Small intestine (tissue), 7 donors: Measurements from ENCODE around the gene IL4R. TPM values are rescaled to one million over a fixed set of nuclear protein-coding genes. Genes with fewer than 3 reads are reported as not detected.

ENCODE experiments used
- DNase-seq, 2 donors: peaks; one replicate each; pipeline versions ENCODE4 v3.0.0 to v3.0.0-alpha.2; 2013
- FAIRE-seq: peaks from 2 replicates; lab custom pipeline; 2012; peaks lifted over from hg19 to GRCh38; lab: Jason Lieb, UNC
- H3K27ac ChIP-seq, 3 donors: one replicate each; pipeline ENCODE4 v1.5.1; 2013; ENCODE audit warnings: low read length in 2 of 3, mild to moderate bottlenecking in 2 of 3, control low read depth in 1 of 3, inconsistent platforms in 1 of 3, low read depth in 1 of 3, moderate library complexity in 1 of 3
- H3K27me3 ChIP-seq, 3 donors: one replicate each; pipeline ENCODE4 v1.6.1; 2013; ENCODE audit warnings: low read length in 3 of 3, inconsistent platforms in 1 of 3; ENCODE audit not compliant: control insufficient read depth in 3 of 3, insufficient read depth in 3 of 3
- H3K36me3 ChIP-seq, 3 donors: one replicate each; pipeline ENCODE4 v1.6.1; 2013; ENCODE audit warnings: low read length in 3 of 3, inconsistent platforms in 1 of 3, low read depth in 1 of 3, mild to moderate bottlenecking in 1 of 3, moderate library complexity in 1 of 3; ENCODE audit not compliant: control insufficient read depth in 3 of 3, insufficient read depth in 2 of 3
- H3K4me1 ChIP-seq, 3 donors: one replicate each; pipeline ENCODE4 v1.6.1; 2013; ENCODE audit warnings: low read length in 2 of 3, inconsistent platforms in 1 of 3, low read depth in 1 of 3, mild to moderate bottlenecking in 1 of 3, moderate library complexity in 1 of 3; ENCODE audit not compliant: control insufficient read depth in 3 of 3, insufficient read depth in 2 of 3
- H3K4me3 ChIP-seq, 3 donors: one replicate each; pipeline ENCODE4 v1.5.1; 2013; ENCODE audit warnings: low read length in 3 of 3, control low read depth in 1 of 3, inconsistent platforms in 1 of 3, low read depth in 1 of 3, mild to moderate bottlenecking in 1 of 3, moderate library complexity in 1 of 3
- H3K9me3 ChIP-seq, 2 donors: one replicate each; pipeline ENCODE4 v1.6.1; 2013; ENCODE audit warnings: low read depth in 1 of 2, low read length in 1 of 2; ENCODE audit not compliant: control insufficient read depth in 2 of 2, insufficient read depth in 1 of 2
- WGBS, 3 donors: extraction: QIAGEN DNeasy Blood & Tissue Kit; methylation state at CpG; one replicate each; pipeline ENCODE4 v1.1.7; 2013; 5-methylcytosine and 5-hydroxymethylcytosine counted together
- polyA plus RNA-seq, 4 donors: library from polyadenylated mRNA; stranded (reverse) in 3 of 4; unstranded in 1 of 4; fragments of 200-250 nt in 3 of 4; fragments of 120-200 nt in 1 of 4; gene quantifications; one replicate each; pipeline versions ENCODE4 v1.2.1 to v1.2.3, GENCODE V29; 2013
- donor health status: healthy with polysubstance abuse.
- donor health status: control.
- donor health status: control.
- donor health status: Bipolar disorder and iron deficiency.
- donor health status: healthy.

The IL4R gene
- polyA plus RNA-seq, 4 donors, result 28.1 to 32.7 (median 30.4) TPM

GRCh38 chr16:27320261-27321012 is 6.7 kb downstream of the IL4R start:
- no peak for DNase-seq
- Histone ChIP-seq H3K9me3 (no peaks in the 10 kb centered on the region), H3K4me3 (no peak overlapping the region), H3K27me3 (no peaks in the 10 kb centered on the region), H3K27ac (peak overlapping the region in 1 of 3 donors; percentile 33), H3K4me1 (peaks cover 4 to 31% (median 11%) of the 10 kb centered on the region in 3 donors), H3K36me3 (peaks cover 0 to 32% (median 0%) of the 10 kb centered on the region in 3 donors)
- FAIRE-seq, result no peak
- 79 to 88% (median 84%) methylated on average over 12 of the region's 12 CpGs for WGBS, 3 donors

DNA sequence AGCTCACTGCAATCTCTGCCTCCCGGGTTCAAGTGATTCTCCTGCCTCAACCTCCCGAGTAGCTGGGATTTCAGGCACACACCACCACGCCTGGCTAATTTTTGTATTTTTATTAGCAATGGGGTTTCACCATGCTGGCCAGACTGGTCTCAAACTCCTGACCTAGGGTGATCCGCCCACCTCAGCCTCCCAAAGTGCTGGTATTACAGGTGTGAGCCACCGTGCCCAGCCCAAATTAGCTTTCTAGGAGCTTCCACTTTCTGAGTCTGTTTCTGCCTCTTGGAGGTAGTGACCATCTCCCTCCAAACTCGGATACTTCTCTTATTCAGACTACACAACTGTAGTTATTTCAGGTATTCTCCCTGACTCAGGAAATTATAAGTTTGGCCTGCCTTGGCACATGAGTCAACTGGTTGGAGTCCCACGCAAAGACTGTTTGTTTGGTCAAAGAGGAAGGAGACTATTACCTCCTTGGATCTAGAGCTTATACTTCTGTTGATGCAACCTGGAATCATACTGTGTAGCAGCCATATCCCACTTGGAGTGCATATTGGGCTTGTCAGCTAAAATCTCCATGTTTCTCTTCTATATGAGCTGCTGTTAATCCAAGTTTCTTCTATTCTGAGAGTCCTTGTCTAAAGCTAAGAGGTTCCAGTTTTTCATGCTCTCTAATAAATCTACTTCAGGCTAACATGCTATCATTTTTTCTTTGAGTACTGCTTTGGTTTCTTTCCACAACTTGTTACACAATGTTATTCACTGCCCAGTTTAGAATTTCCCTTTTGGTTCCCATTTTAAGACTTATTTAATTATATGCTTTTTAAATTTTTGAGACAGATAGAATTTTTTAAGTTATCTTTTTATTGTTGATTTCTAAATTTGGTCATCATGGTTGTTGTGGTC is 7.5 kb downstream of the IL4R start:
- 86 to 95% (median 94%) methylated on average over 7 of the region's 7 CpGs for WGBS, 3 donors
- FAIRE-seq (no peak), DNase-seq (no peak)
- Histone ChIP-seq H3K4me3 (no peak overlapping the region), H3K9me3 (no peaks in the 10 kb centered on the region), H3K36me3 (peaks cover 0 to 29% (median 0%) of the 10 kb centered on the region in 3 donors), H3K4me1 (peaks cover 5 to 30% (median 16%) of the 10 kb centered on the region in 3 donors), H3K27ac (peak overlapping the region in 1 of 3 donors; percentile 62), H3K27me3 (no peaks in the 10 kb centered on the region)

DNA sequence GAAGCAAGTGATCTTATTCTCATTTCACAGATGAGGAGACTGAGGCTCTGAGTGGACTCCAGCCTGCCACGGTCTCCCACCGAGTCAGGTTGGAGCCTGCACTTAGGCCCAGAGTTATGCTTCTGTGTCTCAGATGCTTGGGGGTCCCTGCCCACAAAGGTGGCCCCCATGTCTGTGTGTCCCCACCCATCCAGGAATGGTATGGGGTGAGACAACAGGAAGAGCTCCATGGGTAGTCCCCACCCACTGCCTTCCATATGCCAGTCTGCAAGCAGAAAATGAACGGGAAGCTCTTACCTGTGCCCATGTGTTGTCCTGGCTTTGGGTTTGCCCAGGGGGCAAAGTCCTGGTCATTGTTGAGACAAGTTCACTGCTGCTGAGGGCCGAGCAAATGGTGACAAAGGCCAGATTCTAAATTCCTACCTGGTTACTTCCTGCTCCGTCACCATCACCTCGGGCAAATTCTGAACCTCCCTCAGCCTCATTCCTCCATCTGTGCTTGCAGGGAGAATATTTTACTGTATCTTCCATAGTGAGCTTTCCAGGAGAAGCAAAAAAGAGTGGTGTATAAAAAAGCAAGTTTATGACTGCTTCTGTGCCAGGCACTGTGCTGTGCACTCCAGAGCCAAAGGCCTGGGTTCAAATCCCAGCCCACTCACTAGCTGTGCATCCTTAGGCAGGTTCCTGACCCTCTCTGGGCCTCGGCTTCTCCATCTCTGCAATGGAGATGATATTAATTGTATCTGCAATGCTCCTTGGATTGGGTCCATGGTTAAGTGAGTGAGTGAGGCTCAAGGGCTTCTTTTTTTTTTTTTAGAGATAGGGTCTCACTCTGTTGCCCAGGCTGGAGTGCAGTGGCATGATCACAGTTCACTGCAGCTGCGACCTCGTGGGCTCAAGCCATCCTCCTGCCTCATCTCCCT is 9.3 kb downstream of the IL4R start:
- 55 to 75% (median 56%) methylated on average over 9 of the region's 9 CpGs for WGBS, 3 donors
- no peaks in the 10 kb centered on the region for H3K27me3 ChIP-seq
- H3K27ac ChIP-seq, result peak overlapping the region; percentile 57 to 91 (median 71)
- FAIRE-seq (no peak), DNase-seq (peak; percentile 88 to 98)
- H3K9me3 ChIP-seq, result no peaks in the 10 kb centered on the region
- peaks cover 7 to 41% (median 20%) of the 10 kb centered on the region in 3 donors for H3K4me1 ChIP-seq
- H3K36me3 ChIP-seq, result peaks cover 0 to 30% (median 0%) of the 10 kb centered on the region in 3 donors
- H3K4me3 ChIP-seq, result no peak overlapping the region

DNA sequence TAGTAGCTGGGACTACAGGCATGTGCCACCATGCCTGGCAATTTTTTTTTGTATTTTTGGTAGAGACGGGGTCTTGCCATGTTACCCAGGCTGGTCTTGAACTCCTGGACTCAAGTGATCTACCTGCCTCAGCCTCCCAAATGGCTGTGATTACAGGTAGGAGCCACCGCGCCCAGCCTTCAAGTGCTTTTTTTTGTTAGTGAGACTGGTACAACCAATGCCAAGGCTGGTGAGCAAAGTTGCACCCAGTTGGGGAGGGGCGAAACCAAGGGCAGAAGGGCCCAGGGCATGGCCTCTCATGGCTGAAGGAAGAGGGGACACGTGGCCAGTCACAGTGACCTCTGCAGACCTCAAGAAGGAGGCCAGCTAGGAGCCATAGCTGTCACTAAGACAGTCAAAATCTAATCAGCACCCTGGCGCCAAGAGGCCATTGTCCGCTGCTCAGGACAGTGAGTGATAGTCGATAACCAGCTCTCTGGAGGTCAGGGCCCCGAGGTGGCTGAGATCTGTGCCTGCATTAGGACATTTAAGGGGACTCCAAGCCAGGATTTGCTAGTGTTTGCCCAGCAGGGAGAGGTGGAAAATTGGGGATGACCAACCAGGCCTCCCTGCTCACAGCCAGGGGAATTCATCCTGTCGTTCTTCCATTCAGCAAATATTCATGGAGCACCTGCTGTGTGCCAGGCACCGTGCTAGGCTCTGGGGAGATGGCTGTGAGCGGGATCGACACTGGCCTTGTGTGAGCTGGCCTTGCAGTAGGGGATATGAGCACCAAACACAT is 10.2 kb downstream of the IL4R start:
- peaks cover 0 to 23% (median 0%) of the 10 kb centered on the region in 3 donors for H3K36me3 ChIP-seq
- H3K27me3 ChIP-seq, result no peaks in the 10 kb centered on the region
- DNase-seq (no peak), FAIRE-seq (no peak)
- 81 to 90% (median 85%) methylated on average over 13 of the region's 13 CpGs for WGBS, 3 donors
- H3K27ac ChIP-seq, result peak overlapping the region; percentile 69 to 91 (median 71)
- peaks cover 7 to 41% (median 21%) of the 10 kb centered on the region in 3 donors for H3K4me1 ChIP-seq
- no peaks in the 10 kb centered on the region for H3K9me3 ChIP-seq
- H3K4me3 ChIP-seq, result no peak overlapping the region

- 84 to 88% (median 87%) methylated on average over 12 of the region's 12 CpGs for WGBS, 3 donors
- H3K4me1 ChIP-seq, result peaks cover 7 to 41% (median 22%) of the 10 kb centered on the region in 3 donors
- H3K9me3 ChIP-seq, result no peaks in the 10 kb centered on the region
- no peaks in the 10 kb centered on the region for H3K27me3 ChIP-seq
- FAIRE-seq (no peak), DNase-seq (peak in 1 of 2 donors; percentile 24)
- H3K27ac ChIP-seq, result peak overlapping the region in 2 of 3 donors; percentile 71 to 91
- H3K4me3 ChIP-seq, result no peak overlapping the region
- H3K36me3 ChIP-seq, result peaks cover 0 to 17% (median 0%) of the 10 kb centered on the region in 3 donors
These were observed 11.1 kb downstream of the IL4R start for GRCh38 chr16:27324851-27325301.

GRCh38 chr16:27325736-27326135 is 12.0 kb downstream of the IL4R start:
- Histone ChIP-seq H3K27me3 (no peaks in the 10 kb centered on the region), H3K9me3 (no peaks in the 10 kb centered on the region), H3K4me3 (no peak overlapping the region), H3K36me3 (peaks cover 0 to 16% (median 0%) of the 10 kb centered on the region in 3 donors), H3K27ac (peak overlapping the region in 2 of 3 donors; percentile 71 to 91), H3K4me1 (peaks cover 7 to 41% (median 22%) of the 10 kb centered on the region in 3 donors)
- DNase-seq (no peak), FAIRE-seq (no peak)
- WGBS, 3 donors, result 85 to 87% (median 85%) methylated on average over 8 of the region's 8 CpGs

DNA sequence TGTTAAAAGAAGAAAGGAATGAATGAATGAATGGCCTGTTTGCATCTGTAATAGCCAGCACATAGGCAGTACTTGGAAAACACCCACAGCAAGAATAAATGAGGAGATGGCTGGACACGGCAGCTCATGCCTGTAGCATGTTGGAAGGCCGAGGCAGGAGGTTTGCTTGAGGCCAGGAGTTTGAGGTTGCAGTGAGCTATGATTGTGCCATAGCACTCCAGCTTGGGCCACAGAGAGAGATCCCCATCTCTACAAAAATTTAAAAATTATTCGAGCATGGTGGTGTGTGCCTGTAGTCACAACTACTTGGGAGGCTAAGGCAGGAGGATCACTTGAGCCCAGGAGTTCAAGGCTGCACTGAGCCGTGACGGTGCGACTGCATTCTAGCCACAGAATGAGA is 12.5 kb downstream of the IL4R start:
- Histone ChIP-seq H3K9me3 (no peaks in the 10 kb centered on the region), H3K4me3 (no peak overlapping the region), H3K27me3 (no peaks in the 10 kb centered on the region), H3K36me3 (peaks cover 0 to 19% (median 0%) of the 10 kb centered on the region in 3 donors), H3K27ac (peak overlapping the region; percentile 42 to 91 (median 75)), H3K4me1 (peaks cover 7 to 41% (median 22%) of the 10 kb centered on the region in 3 donors)
- DNase-seq, result no peak
- no peak for FAIRE-seq
- WGBS, 3 donors, result 92 to 95% (median 93%) methylated on average over 6 of the region's 6 CpGs
